Osteoblast (primary cell): Measurements from ENCODE around the gene VPS35L. TPM values are rescaled to one million over a fixed set of nuclear protein-coding genes. Genes with fewer than 3 reads are reported as not detected.

Experiments used
- DNase-seq: peaks from one replicate; pipeline ENCODE4 v3.0.0; 2011; ENCODE audit warnings: low spot score, mixed read lengths; ENCODE audit not compliant: insufficient read length; ENCODE audit errors: missing footprints
- H2AFZ ChIP-seq: 2 replicates; pipeline ENCODE4 v1.6.0; 2011; ENCODE audit warnings: mild to moderate bottlenecking, low read length
- H3K27ac ChIP-seq: 2 replicates; pipeline ENCODE4 v1.5.1; 2011; ENCODE audit warnings: mild to moderate bottlenecking, low read depth, low read length, moderate library complexity
- H3K27me3 ChIP-seq: 2 replicates; pipeline ENCODE4 v1.6.0; 2012; ENCODE audit warnings: mild to moderate bottlenecking, control low read depth, inconsistent platforms, low read length, moderate library complexity; ENCODE audit not compliant: insufficient read depth
- H3K36me3 ChIP-seq: 2 replicates; pipeline ENCODE4 v1.5.1; 2011; ENCODE audit warnings: mild to moderate bottlenecking, low read length, control low read depth, moderate library complexity; ENCODE audit not compliant: insufficient read depth
- H3K4me1 ChIP-seq: 2 replicates; pipeline ENCODE4 v1.5.1; 2011; ENCODE audit warnings: mild to moderate bottlenecking, low read length, control low read depth, moderate library complexity; ENCODE audit not compliant: insufficient read depth
- H3K4me2 ChIP-seq: 2 replicates; pipeline ENCODE4 v1.6.0; 2011; ENCODE audit warnings: mild to moderate bottlenecking, low read length; ENCODE audit not compliant: insufficient read depth
- H3K4me3 ChIP-seq: fragments of 200-600 bp; sonication (generic); 3 replicates; pipeline ENCODE4 v1.5.1; 2012; ENCODE audit warnings: mild to moderate bottlenecking, low read length, inconsistent platforms; ENCODE audit not compliant: insufficient read depth
- H3K79me2 ChIP-seq: 2 replicates; pipeline ENCODE4 v1.6.0; 2012; ENCODE audit warnings: mild to moderate bottlenecking, low read length, control low read depth, inconsistent platforms; ENCODE audit not compliant: insufficient read depth
- H3K9me3 ChIP-seq: 2 replicates; pipeline ENCODE4 v1.5.1; 2011; ENCODE audit warnings: low read depth, low read length, control low read depth
- H4K20me1 ChIP-seq: 2 replicates; pipeline ENCODE4 v1.6.0; 2012; ENCODE audit warnings: mild to moderate bottlenecking, low read length, control low read depth; ENCODE audit not compliant: insufficient read depth
- total RNA-seq: library from RNA; depleted of rRNA; stranded (reverse); fragments of >200 nt; gene quantifications from 2 replicates; pipeline ENCODE4 v1.2.3, GENCODE V29; 2012
- TF ChIP-seq, protein P1 (sequence below): IDR thresholded peaks from 2 replicates; pipeline ENCODE4 v1.5.1; 2011; ENCODE audit warnings: mild to moderate bottlenecking, low read depth, low read length, moderate library complexity; ENCODE audit errors: extremely low read depth

VPS35L gene
- total RNA-seq, 1 donor: 64.8 TPM

DNA sequence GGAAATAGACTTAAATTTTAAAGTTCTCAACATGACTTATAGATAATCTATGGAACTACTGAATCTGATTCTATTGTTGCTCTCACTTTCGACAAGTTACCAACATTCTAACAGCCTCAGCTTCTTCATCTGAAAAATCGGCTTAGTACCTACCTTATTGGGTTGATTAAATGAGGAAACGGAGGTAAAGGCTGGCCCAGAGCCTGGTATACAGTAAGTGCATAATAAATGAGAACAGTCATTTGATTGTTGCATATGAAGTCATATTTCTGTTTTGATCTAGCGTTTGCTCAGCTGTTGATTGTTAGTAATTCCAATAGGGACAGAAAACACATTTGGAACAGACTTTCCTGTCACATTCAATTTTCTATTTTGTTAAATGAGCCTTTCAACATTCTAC, 4.6 kb downstream of the VPS35L start:
- no peaks in the 10 kb centered on the region for H3K36me3 ChIP-seq
- H3K27me3 ChIP-seq: no peaks in the 10 kb centered on the region
- no peak overlapping the region for H3K4me3 ChIP-seq
- no peak overlapping the region for H3K4me2 ChIP-seq
- peaks cover 7% of the 10 kb centered on the region for H4K20me1 ChIP-seq
- no peaks in the 10 kb centered on the region for H3K4me1 ChIP-seq
- no peak overlapping the region for H2AFZ ChIP-seq
- TF ChIP-seq, protein P1, sequence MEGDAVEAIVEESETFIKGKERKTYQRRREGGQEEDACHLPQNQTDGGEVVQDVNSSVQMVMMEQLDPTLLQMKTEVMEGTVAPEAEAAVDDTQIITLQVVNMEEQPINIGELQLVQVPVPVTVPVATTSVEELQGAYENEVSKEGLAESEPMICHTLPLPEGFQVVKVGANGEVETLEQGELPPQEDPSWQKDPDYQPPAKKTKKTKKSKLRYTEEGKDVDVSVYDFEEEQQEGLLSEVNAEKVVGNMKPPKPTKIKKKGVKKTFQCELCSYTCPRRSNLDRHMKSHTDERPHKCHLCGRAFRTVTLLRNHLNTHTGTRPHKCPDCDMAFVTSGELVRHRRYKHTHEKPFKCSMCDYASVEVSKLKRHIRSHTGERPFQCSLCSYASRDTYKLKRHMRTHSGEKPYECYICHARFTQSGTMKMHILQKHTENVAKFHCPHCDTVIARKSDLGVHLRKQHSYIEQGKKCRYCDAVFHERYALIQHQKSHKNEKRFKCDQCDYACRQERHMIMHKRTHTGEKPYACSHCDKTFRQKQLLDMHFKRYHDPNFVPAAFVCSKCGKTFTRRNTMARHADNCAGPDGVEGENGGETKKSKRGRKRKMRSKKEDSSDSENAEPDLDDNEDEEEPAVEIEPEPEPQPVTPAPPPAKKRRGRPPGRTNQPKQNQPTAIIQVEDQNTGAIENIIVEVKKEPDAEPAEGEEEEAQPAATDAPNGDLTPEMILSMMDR: no peak
- no peak for DNase-seq
- H3K79me2 ChIP-seq: peaks cover 61% of the 10 kb centered on the region
- H3K9me3 ChIP-seq: no peaks in the 10 kb centered on the region
- no peak overlapping the region for H3K27ac ChIP-seq

DNA sequence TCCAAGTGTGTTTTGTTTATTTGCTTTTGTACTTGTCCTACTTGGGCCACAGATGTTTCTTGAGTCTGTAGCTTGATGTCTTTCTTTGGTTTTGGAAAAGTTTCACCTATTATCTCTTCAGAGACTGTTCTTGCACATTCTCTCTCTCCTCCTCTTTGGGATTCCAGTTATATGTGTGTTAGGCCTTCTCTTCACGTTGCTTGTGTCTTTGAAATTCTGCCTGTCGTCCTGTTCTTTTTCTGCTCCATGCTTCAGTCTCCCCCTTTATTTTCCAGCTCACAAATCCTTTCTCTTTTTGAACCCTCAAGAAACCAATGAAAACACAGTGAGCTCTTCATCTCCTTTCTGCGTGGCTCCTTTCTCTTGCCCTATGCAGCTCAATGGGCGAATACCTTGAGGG, 7.9 kb downstream of the VPS35L start:
- H3K4me1 ChIP-seq: no peaks in the 10 kb centered on the region
- TF ChIP-seq, protein P1: no peak
- DNase-seq: no peak
- H3K4me3 ChIP-seq: no peak overlapping the region
- peaks cover 25% of the 10 kb centered on the region for H3K36me3 ChIP-seq
- H4K20me1 ChIP-seq: peaks cover 7% of the 10 kb centered on the region
- H3K4me2 ChIP-seq: no peak overlapping the region
- H3K27me3 ChIP-seq: no peaks in the 10 kb centered on the region
- H3K27ac ChIP-seq: no peak overlapping the region
- H2AFZ ChIP-seq: no peak overlapping the region
- H3K79me2 ChIP-seq: peaks cover 37% of the 10 kb centered on the region
- no peaks in the 10 kb centered on the region for H3K9me3 ChIP-seq

DNA sequence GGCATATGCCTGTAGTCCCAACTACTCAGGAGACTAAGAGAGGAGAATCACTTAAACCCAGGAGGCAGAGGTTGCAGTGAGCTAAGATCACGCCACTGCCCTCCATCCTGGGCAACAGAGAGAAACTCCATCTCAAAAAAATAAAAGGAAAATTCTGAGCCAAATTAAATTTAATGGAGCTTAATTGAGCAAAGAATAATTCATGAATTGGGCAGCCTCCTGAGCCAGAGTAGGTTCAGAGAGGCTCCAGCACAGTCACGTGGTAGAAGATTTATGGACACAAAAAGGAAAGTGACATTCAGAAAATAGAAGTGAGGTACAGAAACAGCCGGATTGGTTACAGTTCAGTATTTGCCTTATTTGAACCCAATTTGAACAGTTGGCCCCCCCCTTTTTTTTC, 10.9 kb downstream of the VPS35L start:
- Histone ChIP-seq H3K27ac (no peak overlapping the region), H4K20me1 (no peaks in the 10 kb centered on the region), H3K36me3 (peaks cover 44% of the 10 kb centered on the region), H3K9me3 (no peaks in the 10 kb centered on the region), H3K4me2 (no peak overlapping the region), H3K4me3 (no peak overlapping the region), H2AFZ (no peak overlapping the region), H3K4me1 (no peaks in the 10 kb centered on the region), H3K27me3 (no peaks in the 10 kb centered on the region), H3K79me2 (peaks cover 19% of the 10 kb centered on the region)
- TF ChIP-seq, protein P1: no peak
- DNase-seq: no peak

DNA sequence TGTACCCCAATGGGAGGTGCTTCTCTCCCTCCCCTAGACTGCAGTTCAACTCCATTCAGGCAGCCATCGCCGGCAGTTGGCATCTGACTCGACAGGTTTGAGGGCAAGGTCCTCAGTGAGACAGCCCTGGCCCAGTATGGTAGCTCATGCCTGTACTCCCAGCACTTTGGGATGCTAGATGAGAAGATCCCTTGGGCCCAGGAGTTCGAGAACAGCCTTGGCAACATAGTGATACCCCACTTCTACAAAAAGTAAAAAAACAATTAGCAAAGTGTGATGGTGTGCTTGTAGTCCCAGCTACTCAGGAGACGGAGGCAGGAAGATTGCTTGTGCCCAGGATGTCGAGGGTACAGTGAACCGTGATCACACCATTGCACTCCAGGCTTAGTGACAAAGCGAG, 12.1 kb downstream of the VPS35L start:
- Histone ChIP-seq H2AFZ (no peak overlapping the region), H3K27ac (no peak overlapping the region), H3K4me2 (no peak overlapping the region)

More for the DNA sequence above, 12.1 kb downstream of the VPS35L start:
- H3K4me1 ChIP-seq: no peaks in the 10 kb centered on the region
- H3K27me3 ChIP-seq: no peaks in the 10 kb centered on the region
- no peaks in the 10 kb centered on the region for H3K9me3 ChIP-seq
- peaks cover 44% of the 10 kb centered on the region for H3K36me3 ChIP-seq
- peaks cover 9% of the 10 kb centered on the region for H3K79me2 ChIP-seq
- H4K20me1 ChIP-seq: no peaks in the 10 kb centered on the region
- H3K4me3 ChIP-seq: no peak overlapping the region
- TF ChIP-seq, protein P1: no peak
- DNase-seq: no peak
